ENCODE measurements around the gene BANF2. TPM values are rescaled to one million over a fixed set of nuclear protein-coding genes. Genes with fewer than 3 reads are reported as not detected.
"Not testable (repeated sequence)": the region's sequence is repeated elsewhere in the genome, so short reads cannot be mapped to it uniquely, and the experiment has no call there.

BANF2 gene
- total RNA-seq, 1 experiment from 2014 or later, result not detected

GRCh38 chr20:17775600-17775999, 75.8 kb downstream of the BANF2 start:
- no peaks in the 10 kb centered on the region for H3K27me3 ChIP-seq (replicated peaks; ENCODE audit: insufficient read depth, low read depth, low read length, poor library complexity)
- H3K4me3 ChIP-seq (ENCODE audit: low read depth, low read length, poor library complexity, severe bottlenecking), result no peak overlapping the region
- ChIA-PET POLR2A (ENCODE audit: low non-redundant PET) (no interaction called here), CTCF (no interaction called here)
- no peak for DNase-seq (ENCODE audit: low spot score)
- no peaks in the 10 kb centered on the region for H3K4me1 ChIP-seq (ENCODE audit: insufficient read depth, low read length, poor library complexity, severe bottlenecking)
- no peak for TF ChIP-seq EZH2 (IDR thresholded peaks at IDR 0.05; ENCODE audit: borderline replicate concordance, low read depth, low read length, poor library complexity, severe bottlenecking)
- TF ChIP-seq, protein P1, sequence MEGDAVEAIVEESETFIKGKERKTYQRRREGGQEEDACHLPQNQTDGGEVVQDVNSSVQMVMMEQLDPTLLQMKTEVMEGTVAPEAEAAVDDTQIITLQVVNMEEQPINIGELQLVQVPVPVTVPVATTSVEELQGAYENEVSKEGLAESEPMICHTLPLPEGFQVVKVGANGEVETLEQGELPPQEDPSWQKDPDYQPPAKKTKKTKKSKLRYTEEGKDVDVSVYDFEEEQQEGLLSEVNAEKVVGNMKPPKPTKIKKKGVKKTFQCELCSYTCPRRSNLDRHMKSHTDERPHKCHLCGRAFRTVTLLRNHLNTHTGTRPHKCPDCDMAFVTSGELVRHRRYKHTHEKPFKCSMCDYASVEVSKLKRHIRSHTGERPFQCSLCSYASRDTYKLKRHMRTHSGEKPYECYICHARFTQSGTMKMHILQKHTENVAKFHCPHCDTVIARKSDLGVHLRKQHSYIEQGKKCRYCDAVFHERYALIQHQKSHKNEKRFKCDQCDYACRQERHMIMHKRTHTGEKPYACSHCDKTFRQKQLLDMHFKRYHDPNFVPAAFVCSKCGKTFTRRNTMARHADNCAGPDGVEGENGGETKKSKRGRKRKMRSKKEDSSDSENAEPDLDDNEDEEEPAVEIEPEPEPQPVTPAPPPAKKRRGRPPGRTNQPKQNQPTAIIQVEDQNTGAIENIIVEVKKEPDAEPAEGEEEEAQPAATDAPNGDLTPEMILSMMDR (conservative IDR thresholded peaks at IDR 0.05; ENCODE audit: low read depth, low read length), result no peak
- intact Hi-C loops (cut with micrococcal nuclease; ENCODE audit: unreplicated experiment), result no loop called here
- no peak overlapping the region for H3K27ac ChIP-seq (ENCODE audit: low read depth, low read length, poor library complexity, severe bottlenecking)
- no peaks in the 10 kb centered on the region for H3K36me3 ChIP-seq (ENCODE audit: insufficient read depth, low read length, poor library complexity, severe bottlenecking)
- no peaks in the 10 kb centered on the region for H3K9me3 ChIP-seq (ENCODE audit: low read depth, low read length, poor library complexity, severe bottlenecking)
- BruUV-seq (replicated peaks), result no TSS peak

DNA sequence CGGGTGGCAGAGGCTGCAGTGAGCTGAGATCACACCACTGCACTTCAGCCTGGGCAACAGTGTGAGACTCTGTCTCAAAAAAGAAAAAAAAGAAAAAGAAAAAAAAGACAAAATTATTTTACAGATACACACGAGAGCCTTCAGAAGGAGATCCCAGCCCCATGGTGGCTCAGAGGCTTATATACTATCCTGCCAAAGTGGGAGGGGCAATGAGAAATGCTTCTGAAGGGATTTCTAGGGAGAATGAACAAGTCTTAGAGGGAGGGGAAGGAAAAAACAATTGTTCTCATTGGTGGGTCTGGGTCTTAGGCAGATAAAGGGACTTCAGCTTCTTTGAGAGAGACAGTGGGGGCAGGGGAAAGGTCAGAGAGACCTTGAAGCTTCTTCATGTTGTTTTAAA, 76.8 kb downstream of the BANF2 start:
- no peak for DNase-seq (ENCODE audit: low spot score)
- no peak overlapping the region for H3K27ac ChIP-seq (ENCODE audit: low read depth, low read length, poor library complexity, severe bottlenecking)
- H3K27me3 ChIP-seq (replicated peaks; ENCODE audit: insufficient read depth, low read depth, low read length, poor library complexity), result no peaks in the 10 kb centered on the region
- intact Hi-C loops (cut with micrococcal nuclease; ENCODE audit: unreplicated experiment), result no loop called here
- no peaks in the 10 kb centered on the region for H3K36me3 ChIP-seq (ENCODE audit: insufficient read depth, low read length, poor library complexity, severe bottlenecking)
- no peaks in the 10 kb centered on the region for H3K9me3 ChIP-seq (ENCODE audit: low read depth, low read length, poor library complexity, severe bottlenecking)
- BruUV-seq (replicated peaks), result no TSS peak
- no peaks in the 10 kb centered on the region for H3K4me1 ChIP-seq (ENCODE audit: insufficient read depth, low read length, poor library complexity, severe bottlenecking)
- ChIA-PET CTCF (no interaction called here), POLR2A (ENCODE audit: low non-redundant PET) (no interaction called here)
- no peak overlapping the region for H3K4me3 ChIP-seq (ENCODE audit: low read depth, low read length, poor library complexity, severe bottlenecking)
- TF ChIP-seq, protein P1 (conservative IDR thresholded peaks at IDR 0.05; ENCODE audit: low read depth, low read length), result no peak
- no peak for TF ChIP-seq EZH2 (IDR thresholded peaks at IDR 0.05; ENCODE audit: borderline replicate concordance, low read depth, low read length, poor library complexity, severe bottlenecking)

GRCh38 chr20:17779011-17779410, 79.2 kb downstream of the BANF2 start:
- POLR2A ChIA-PET (ENCODE audit: low non-redundant PET); H3K27ac ChIP-seq (ENCODE audit: low read depth, low read length, poor library complexity, severe bottlenecking); H3K9me3 ChIP-seq (ENCODE audit: low read depth, low read length, poor library complexity, severe bottlenecking); H3K27me3 ChIP-seq (replicated peaks; ENCODE audit: insufficient read depth, low read depth, low read length, poor library complexity); CTCF ChIA-PET; DNase-seq (ENCODE audit: low spot score); H3K4me1 ChIP-seq (ENCODE audit: insufficient read depth, low read length, poor library complexity, severe bottlenecking); H3K4me3 ChIP-seq (ENCODE audit: low read depth, low read length, poor library complexity, severe bottlenecking); H3K36me3 ChIP-seq (ENCODE audit: insufficient read depth, low read length, poor library complexity, severe bottlenecking); intact Hi-C loops (cut with micrococcal nuclease; ENCODE audit: unreplicated experiment); BruUV-seq (replicated peaks): not testable (repeated sequence)

- Histone ChIP-seq H3K4me1 (ENCODE audit: insufficient read depth, low read length, poor library complexity, severe bottlenecking) (no peaks in the 10 kb centered on the region), H3K27ac (ENCODE audit: low read depth, low read length, poor library complexity, severe bottlenecking) (no peak overlapping the region), H3K4me3 (ENCODE audit: low read depth, low read length, poor library complexity, severe bottlenecking) (no peak overlapping the region), H3K27me3 (replicated peaks; ENCODE audit: insufficient read depth, low read depth, low read length, poor library complexity) (no peaks in the 10 kb centered on the region), H3K36me3 (ENCODE audit: insufficient read depth, low read length, poor library complexity, severe bottlenecking) (no peaks in the 10 kb centered on the region), H3K9me3 (ENCODE audit: low read depth, low read length, poor library complexity, severe bottlenecking) (no peaks in the 10 kb centered on the region)
- no TSS peak for BruUV-seq (replicated peaks)
- TF ChIP-seq EZH2 (IDR thresholded peaks at IDR 0.05; ENCODE audit: borderline replicate concordance, low read depth, low read length, poor library complexity, severe bottlenecking), result no peak
- TF ChIP-seq, protein P1 (conservative IDR thresholded peaks at IDR 0.05; ENCODE audit: low read depth, low read length), result no peak
- intact Hi-C loops (cut with micrococcal nuclease; ENCODE audit: unreplicated experiment), result no loop called here
- CTCF ChIA-PET, result no interaction called here
- no peak for DNase-seq (ENCODE audit: low spot score)
- POLR2A ChIA-PET (ENCODE audit: low non-redundant PET), result no interaction called here
These were observed 83.0 kb downstream of the BANF2 start for GRCh38 chr20:17782768-17783167.
